Endothelial cell of hepatic sinusoid (primary cell): ENCODE data around the gene ISG15.
"Not testable (repeated sequence)": the region's sequence is repeated elsewhere in the genome, so short reads cannot be mapped to it uniquely, and the experiment has no call there.

Experiments
- in situ Hi-C: cut with HindIII; loops from 2 replicates; pipeline ENCODE4 v1.10.0; 2017; ENCODE audit warnings: low sequenced_read_pairs

ISG15 gene

GRCh38 chr1:1043921-1044320, 30.6 kb downstream of the ISG15 start:
- in situ Hi-C loops, result no loop called here

GRCh38 chr1:1044455-1045078, 31.3 kb downstream of the ISG15 start:
- in situ Hi-C loops, result no loop called here

- in situ Hi-C loops, result no loop called here
Observed at GRCh38 chr1:1045129-1045528, 31.8 kb downstream of the ISG15 start.

GRCh38 chr1:1046243-1046642, 32.9 kb downstream of the ISG15 start:
- in situ Hi-C loops, result no loop called here

GRCh38 chr1:1046767-1047166, 33.5 kb downstream of the ISG15 start:
- in situ Hi-C loops, result no loop called here

- in situ Hi-C loops, result no loop called here
Observed at GRCh38 chr1:1047407-1047806, 34.1 kb downstream of the ISG15 start.

GRCh38 chr1:1047963-1048362, 34.7 kb downstream of the ISG15 start:
- in situ Hi-C loops, result no loop called here

GRCh38 chr1:1048765-1049164, 35.5 kb downstream of the ISG15 start:
- in situ Hi-C loops, result no loop called here

GRCh38 chr1:1049318-1050165, 36.2 kb downstream of the ISG15 start:
- in situ Hi-C loops, result no loop called here

GRCh38 chr1:1050577-1051052, 37.3 kb downstream of the ISG15 start:
- in situ Hi-C loops, result no loop called here

- in situ Hi-C loops, result no loop called here
Observed at GRCh38 chr1:1051127-1051810, 38.0 kb downstream of the ISG15 start.

- in situ Hi-C loops, result no loop called here
Observed at GRCh38 chr1:1052003-1052840, 38.9 kb downstream of the ISG15 start.

- in situ Hi-C loops, result no loop called here
Observed at GRCh38 chr1:1053022-1053421, 39.7 kb downstream of the ISG15 start.

- in situ Hi-C loops, result no loop called here
Observed at GRCh38 chr1:1053682-1054081, 40.4 kb downstream of the ISG15 start.

- in situ Hi-C loops, result no loop called here
Observed at GRCh38 chr1:1054099-1054700, 40.9 kb downstream of the ISG15 start.

GRCh38 chr1:1054971-1055370, 41.7 kb downstream of the ISG15 start:
- in situ Hi-C loops, result no loop called here

- in situ Hi-C loops, result no loop called here
Observed at GRCh38 chr1:1055841-1056736, 42.8 kb downstream of the ISG15 start.

GRCh38 chr1:1057769-1058087, 44.4 kb downstream of the ISG15 start:
- in situ Hi-C loops, result not testable (repeated sequence)

GRCh38 chr1:1058088-1058905, 45.0 kb downstream of the ISG15 start:
- in situ Hi-C loops, result no loop called here
